ENCODE data around the gene C2CD3.
"Not testable (repeated sequence)": the region's sequence is repeated elsewhere in the genome, so short reads cannot be mapped to it uniquely, and the experiment has no call there.

C2CD3 gene

DNA sequence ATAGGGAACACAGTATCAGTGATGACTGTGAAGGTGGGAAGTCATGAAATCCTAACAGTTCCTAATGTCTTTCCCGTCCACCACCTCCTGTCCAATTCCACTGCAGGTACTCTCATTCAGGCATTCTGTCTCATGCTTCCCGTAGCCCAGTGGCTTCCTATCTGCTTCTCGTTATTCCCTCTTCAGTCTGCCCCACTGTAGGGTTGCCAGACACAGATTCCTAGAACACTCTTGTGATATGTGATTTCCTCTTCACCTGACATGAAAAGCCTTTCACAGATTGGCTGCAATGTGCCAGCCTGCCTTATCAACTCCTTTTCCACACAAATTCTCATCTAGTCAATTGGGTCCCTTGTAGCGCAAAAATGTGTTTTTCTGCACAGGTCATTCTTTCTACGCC is 49.0 kb downstream of the C2CD3 start:
- TF ChIP-seq, protein P1, sequence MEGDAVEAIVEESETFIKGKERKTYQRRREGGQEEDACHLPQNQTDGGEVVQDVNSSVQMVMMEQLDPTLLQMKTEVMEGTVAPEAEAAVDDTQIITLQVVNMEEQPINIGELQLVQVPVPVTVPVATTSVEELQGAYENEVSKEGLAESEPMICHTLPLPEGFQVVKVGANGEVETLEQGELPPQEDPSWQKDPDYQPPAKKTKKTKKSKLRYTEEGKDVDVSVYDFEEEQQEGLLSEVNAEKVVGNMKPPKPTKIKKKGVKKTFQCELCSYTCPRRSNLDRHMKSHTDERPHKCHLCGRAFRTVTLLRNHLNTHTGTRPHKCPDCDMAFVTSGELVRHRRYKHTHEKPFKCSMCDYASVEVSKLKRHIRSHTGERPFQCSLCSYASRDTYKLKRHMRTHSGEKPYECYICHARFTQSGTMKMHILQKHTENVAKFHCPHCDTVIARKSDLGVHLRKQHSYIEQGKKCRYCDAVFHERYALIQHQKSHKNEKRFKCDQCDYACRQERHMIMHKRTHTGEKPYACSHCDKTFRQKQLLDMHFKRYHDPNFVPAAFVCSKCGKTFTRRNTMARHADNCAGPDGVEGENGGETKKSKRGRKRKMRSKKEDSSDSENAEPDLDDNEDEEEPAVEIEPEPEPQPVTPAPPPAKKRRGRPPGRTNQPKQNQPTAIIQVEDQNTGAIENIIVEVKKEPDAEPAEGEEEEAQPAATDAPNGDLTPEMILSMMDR (IDR thresholded peaks at IDR 0.05; ENCODE audit: insufficient read depth, low read depth, low read length, missing control alignments) = no peak
- H3K4me3 ChIP-seq (ENCODE audit: low read depth, low read length) = no peak overlapping the region
- no peak for DNase-seq (ENCODE audit: low read depth)

- H3K4me3 ChIP-seq (ENCODE audit: low read depth, low read length); DNase-seq (ENCODE audit: low read depth): not testable (repeated sequence)
Measured at GRCh38 chr11:74120260-74121035, 50.4 kb downstream of the C2CD3 start.

DNA sequence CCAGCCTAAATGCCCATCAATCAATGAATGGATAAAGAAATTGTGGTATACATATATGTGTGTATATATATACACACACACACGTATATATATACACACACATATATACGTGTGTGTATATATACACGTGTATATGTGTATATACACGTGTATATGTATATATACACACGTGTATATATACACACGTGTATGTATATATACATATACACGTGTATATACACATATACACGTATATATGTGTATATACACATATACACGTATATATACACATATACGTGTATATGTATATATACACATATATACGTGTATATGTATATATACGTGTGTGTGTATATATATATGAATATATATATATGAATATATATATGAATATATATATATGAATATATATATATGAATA is 54.1 kb downstream of the C2CD3 start:
- no peak overlapping the region for H3K4me3 ChIP-seq (ENCODE audit: low read depth, low read length)
- no peak for DNase-seq (ENCODE audit: low read depth)
- TF ChIP-seq, protein P1 (IDR thresholded peaks at IDR 0.05; ENCODE audit: insufficient read depth, low read depth, low read length, missing control alignments) = no peak

- TF ChIP-seq, protein P1 (IDR thresholded peaks at IDR 0.05; ENCODE audit: insufficient read depth, low read depth, low read length, missing control alignments) = no peak
- no peak for DNase-seq (ENCODE audit: low read depth)
- H3K4me3 ChIP-seq (ENCODE audit: low read depth, low read length) = no peak overlapping the region
Measured at GRCh38 chr11:74112877-74113276, 57.9 kb downstream of the C2CD3 start.

- H3K4me3 ChIP-seq (ENCODE audit: low read depth, low read length) = no peak overlapping the region
- TF ChIP-seq, protein P1 (IDR thresholded peaks at IDR 0.05; ENCODE audit: insufficient read depth, low read depth, low read length, missing control alignments) = no peak
- no peak for DNase-seq (ENCODE audit: low read depth)
Measured at GRCh38 chr11:74106124-74106523, 64.7 kb downstream of the C2CD3 start.

DNA sequence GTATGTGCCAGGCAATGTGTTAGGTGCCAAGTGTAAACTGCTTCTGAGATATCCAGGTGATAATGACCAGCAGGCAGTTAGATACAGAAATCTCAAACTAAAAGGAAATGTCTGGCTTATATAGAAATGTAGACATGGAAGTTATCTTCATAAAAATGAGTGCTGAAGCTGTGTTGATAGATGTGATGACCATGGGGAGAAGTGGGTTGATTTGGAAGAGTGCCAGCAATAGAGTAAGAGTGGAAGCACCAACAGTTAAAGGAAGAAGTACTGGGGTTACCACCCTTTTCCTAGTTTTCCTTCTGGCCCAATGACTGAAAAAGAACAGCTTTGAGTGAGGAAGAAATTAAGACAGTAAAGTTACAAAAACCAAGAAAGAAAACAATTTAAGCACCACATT is 68.5 kb downstream of the C2CD3 start:
- TF ChIP-seq, protein P1 (IDR thresholded peaks at IDR 0.05; ENCODE audit: insufficient read depth, low read depth, low read length, missing control alignments) = no peak
- no peak for DNase-seq (ENCODE audit: low read depth)

GRCh38 chr11:74100735-74101134 is 70.1 kb downstream of the C2CD3 start:
- no peak overlapping the region for H3K4me3 ChIP-seq (ENCODE audit: low read depth, low read length)
- no peak for DNase-seq (ENCODE audit: low read depth)
- TF ChIP-seq, protein P1 (IDR thresholded peaks at IDR 0.05; ENCODE audit: insufficient read depth, low read depth, low read length, missing control alignments) = no peak

More for the DNA sequence above, 68.5 kb downstream of the C2CD3 start:
- no peak overlapping the region for H3K4me3 ChIP-seq (ENCODE audit: low read depth, low read length)
